Measurements from ENCODE around the gene GJB6.
"Not testable (repeated sequence)": the region's sequence is repeated elsewhere in the genome, so short reads cannot be mapped to it uniquely, and the experiment has no call there.

Gene GJB6
- total RNA-seq = 0.35 to 0.58 (median 0.52) reads per million in 3 donors

- Histone ChIP-seq H3K4me3 (ENCODE audit: insufficient read depth, low read depth, low read length, poor library complexity, severe bottlenecking) (peak within 1 kb of the TSS; percentile 62), H3K9me3 (ENCODE audit: control insufficient read depth, low read length) (no peaks in the 10 kb centered on the region), H3K27me3 (replicated peaks; ENCODE audit: control insufficient read depth, insufficient read depth, low read length, poor library complexity, severe bottlenecking) (no peaks in the 10 kb centered on the region), H3K4me1 (ENCODE audit: control insufficient read depth, insufficient read depth, low read length, poor library complexity, severe bottlenecking) (peaks cover 4% of the 10 kb centered on the region), H3K27ac (ENCODE audit: insufficient read depth, low read length, poor library complexity, severe bottlenecking) (no peak within 1 kb of the TSS), H3K36me3 (ENCODE audit: control insufficient read depth, insufficient read depth, low read length) (no peaks in the 10 kb centered on the region)
- no peak for DNase-seq
These were observed at the start of gene GJB6 for GRCh38 chr13:20231839-20232555. TSS of gene GJB6 (minus strand) at chr13:20232319. CDS start at chr13:20223480, 8,839 bp downstream.

- not testable (repeated sequence) for H3K27ac ChIP-seq (ENCODE audit: insufficient read depth, low read length, poor library complexity, severe bottlenecking); H3K4me1 ChIP-seq (ENCODE audit: control insufficient read depth, insufficient read depth, low read length, poor library complexity, severe bottlenecking); H3K27me3 ChIP-seq (replicated peaks; ENCODE audit: control insufficient read depth, insufficient read depth, low read length, poor library complexity, severe bottlenecking); H3K4me3 ChIP-seq (ENCODE audit: insufficient read depth, low read depth, low read length, poor library complexity, severe bottlenecking); H3K9me3 ChIP-seq (ENCODE audit: control insufficient read depth, low read length); H3K36me3 ChIP-seq (ENCODE audit: control insufficient read depth, insufficient read depth, low read length); DNase-seq
These were observed 44.8 kb upstream of the GJB6 start for GRCh38 chr13:20276901-20277300.

- H3K27me3 ChIP-seq (replicated peaks; ENCODE audit: control insufficient read depth, insufficient read depth, low read length, poor library complexity, severe bottlenecking) = no peaks in the 10 kb centered on the region
- no peaks in the 10 kb centered on the region for H3K9me3 ChIP-seq (ENCODE audit: control insufficient read depth, low read length)
- no peak overlapping the region for H3K4me3 ChIP-seq (ENCODE audit: insufficient read depth, low read depth, low read length, poor library complexity, severe bottlenecking)
- H3K36me3 ChIP-seq (ENCODE audit: control insufficient read depth, insufficient read depth, low read length) = no peaks in the 10 kb centered on the region
- H3K27ac ChIP-seq (ENCODE audit: insufficient read depth, low read length, poor library complexity, severe bottlenecking) = no peak overlapping the region
- no peak for DNase-seq
- H3K4me1 ChIP-seq (ENCODE audit: control insufficient read depth, insufficient read depth, low read length, poor library complexity, severe bottlenecking) = no peaks in the 10 kb centered on the region
These were observed 42.3 kb upstream of the GJB6 start for GRCh38 chr13:20274466-20274865.

- Histone ChIP-seq H3K4me3 (ENCODE audit: insufficient read depth, low read depth, low read length, poor library complexity, severe bottlenecking) (no peak overlapping the region), H3K4me1 (ENCODE audit: control insufficient read depth, insufficient read depth, low read length, poor library complexity, severe bottlenecking) (no peaks in the 10 kb centered on the region), H3K36me3 (ENCODE audit: control insufficient read depth, insufficient read depth, low read length) (no peaks in the 10 kb centered on the region), H3K27me3 (replicated peaks; ENCODE audit: control insufficient read depth, insufficient read depth, low read length, poor library complexity, severe bottlenecking) (no peaks in the 10 kb centered on the region), H3K27ac (ENCODE audit: insufficient read depth, low read length, poor library complexity, severe bottlenecking) (no peak overlapping the region), H3K9me3 (ENCODE audit: control insufficient read depth, low read length) (no peaks in the 10 kb centered on the region)
- DNase-seq = no peak
These were observed 40.6 kb upstream of the GJB6 start for GRCh38 chr13:20272588-20273171.

- no peaks in the 10 kb centered on the region for H3K36me3 ChIP-seq (ENCODE audit: control insufficient read depth, insufficient read depth, low read length)
- DNase-seq = no peak
- H3K4me3 ChIP-seq (ENCODE audit: insufficient read depth, low read depth, low read length, poor library complexity, severe bottlenecking) = no peak overlapping the region
- no peaks in the 10 kb centered on the region for H3K4me1 ChIP-seq (ENCODE audit: control insufficient read depth, insufficient read depth, low read length, poor library complexity, severe bottlenecking)
- no peak overlapping the region for H3K27ac ChIP-seq (ENCODE audit: insufficient read depth, low read length, poor library complexity, severe bottlenecking)
- no peaks in the 10 kb centered on the region for H3K27me3 ChIP-seq (replicated peaks; ENCODE audit: control insufficient read depth, insufficient read depth, low read length, poor library complexity, severe bottlenecking)
- no peaks in the 10 kb centered on the region for H3K9me3 ChIP-seq (ENCODE audit: control insufficient read depth, low read length)
These were observed 40.0 kb upstream of the GJB6 start for GRCh38 chr13:20272104-20272503.

GRCh38 chr13:20271441-20271840 is 39.3 kb upstream of the GJB6 start:
- H3K36me3 ChIP-seq (ENCODE audit: control insufficient read depth, insufficient read depth, low read length) = no peaks in the 10 kb centered on the region
- DNase-seq = no peak
- H3K4me1 ChIP-seq (ENCODE audit: control insufficient read depth, insufficient read depth, low read length, poor library complexity, severe bottlenecking) = no peaks in the 10 kb centered on the region

GRCh38 chr13:20270163-20270865 is 38.2 kb upstream of the GJB6 start:
- H3K4me3 ChIP-seq (ENCODE audit: insufficient read depth, low read depth, low read length, poor library complexity, severe bottlenecking) = no peak overlapping the region
- no peaks in the 10 kb centered on the region for H3K4me1 ChIP-seq (ENCODE audit: control insufficient read depth, insufficient read depth, low read length, poor library complexity, severe bottlenecking)
- no peak for DNase-seq
- no peaks in the 10 kb centered on the region for H3K36me3 ChIP-seq (ENCODE audit: control insufficient read depth, insufficient read depth, low read length)
- no peaks in the 10 kb centered on the region for H3K9me3 ChIP-seq (ENCODE audit: control insufficient read depth, low read length)
- no peaks in the 10 kb centered on the region for H3K27me3 ChIP-seq (replicated peaks; ENCODE audit: control insufficient read depth, insufficient read depth, low read length, poor library complexity, severe bottlenecking)
- no peak overlapping the region for H3K27ac ChIP-seq (ENCODE audit: insufficient read depth, low read length, poor library complexity, severe bottlenecking)

More at GRCh38 chr13:20271441-20271840, 39.3 kb upstream of the GJB6 start:
- Histone ChIP-seq H3K9me3 (ENCODE audit: control insufficient read depth, low read length) (no peaks in the 10 kb centered on the region), H3K4me3 (ENCODE audit: insufficient read depth, low read depth, low read length, poor library complexity, severe bottlenecking) (no peak overlapping the region), H3K27me3 (replicated peaks; ENCODE audit: control insufficient read depth, insufficient read depth, low read length, poor library complexity, severe bottlenecking) (no peaks in the 10 kb centered on the region), H3K27ac (ENCODE audit: insufficient read depth, low read length, poor library complexity, severe bottlenecking) (no peak overlapping the region)

GRCh38 chr13:20264271-20265018 is 32.3 kb upstream of the GJB6 start:
- Histone ChIP-seq H3K27ac (ENCODE audit: insufficient read depth, low read length, poor library complexity, severe bottlenecking) (no peak overlapping the region), H3K9me3 (ENCODE audit: control insufficient read depth, low read length) (no peaks in the 10 kb centered on the region), H3K4me1 (ENCODE audit: control insufficient read depth, insufficient read depth, low read length, poor library complexity, severe bottlenecking) (no peaks in the 10 kb centered on the region), H3K27me3 (replicated peaks; ENCODE audit: control insufficient read depth, insufficient read depth, low read length, poor library complexity, severe bottlenecking) (no peaks in the 10 kb centered on the region), H3K36me3 (ENCODE audit: control insufficient read depth, insufficient read depth, low read length) (no peaks in the 10 kb centered on the region), H3K4me3 (ENCODE audit: insufficient read depth, low read depth, low read length, poor library complexity, severe bottlenecking) (no peak overlapping the region)
- DNase-seq = no peak

GRCh38 chr13:20263393-20264044 is 31.4 kb upstream of the GJB6 start:
- Histone ChIP-seq H3K27me3 (replicated peaks; ENCODE audit: control insufficient read depth, insufficient read depth, low read length, poor library complexity, severe bottlenecking) (no peaks in the 10 kb centered on the region), H3K4me3 (ENCODE audit: insufficient read depth, low read depth, low read length, poor library complexity, severe bottlenecking) (no peak overlapping the region)

More at GRCh38 chr13:20263393-20264044, 31.4 kb upstream of the GJB6 start:
- Histone ChIP-seq H3K36me3 (ENCODE audit: control insufficient read depth, insufficient read depth, low read length) (no peaks in the 10 kb centered on the region), H3K4me1 (ENCODE audit: control insufficient read depth, insufficient read depth, low read length, poor library complexity, severe bottlenecking) (no peaks in the 10 kb centered on the region), H3K27ac (ENCODE audit: insufficient read depth, low read length, poor library complexity, severe bottlenecking) (no peak overlapping the region), H3K9me3 (ENCODE audit: control insufficient read depth, low read length) (no peaks in the 10 kb centered on the region)
- no peak for DNase-seq
